HG03108 (cell line): ENCODE data around the gene NFATC3.

Experiments used
- ATAC-seq: cut with Tn5 transposase; IDR thresholded peaks from one replicate; pipeline ENCODE4 v1.9.1; 2021; ENCODE audit warnings: moderate library complexity; ENCODE audit not compliant: unreplicated experiment

Gene NFATC3

GRCh38 chr16:68179855-68180254, 94.7 kb downstream of the NFATC3 start:
- no peak for ATAC-seq

- no peak for ATAC-seq
These were observed 97.9 kb downstream of the NFATC3 start for GRCh38 chr16:68183046-68183445.

- no peak for ATAC-seq
These were observed 101.7 kb downstream of the NFATC3 start for GRCh38 chr16:68186877-68187276.

GRCh38 chr16:68187505-68187904, 102.3 kb downstream of the NFATC3 start:
- no peak for ATAC-seq

- ATAC-seq: no peak
These were observed 103.0 kb downstream of the NFATC3 start for GRCh38 chr16:68188170-68188569.

- ATAC-seq: no peak
These were observed 104.9 kb downstream of the NFATC3 start for GRCh38 chr16:68190081-68190480.

- no peak for ATAC-seq
These were observed 105.8 kb downstream of the NFATC3 start for GRCh38 chr16:68190736-68191510.

- no peak for ATAC-seq
These were observed 109.1 kb downstream of the NFATC3 start for GRCh38 chr16:68194251-68194650.

- ATAC-seq: no peak
These were observed 112.1 kb downstream of the NFATC3 start for GRCh38 chr16:68197250-68197649.

- no peak for ATAC-seq
These were observed 115.1 kb downstream of the NFATC3 start for GRCh38 chr16:68200088-68200783.

GRCh38 chr16:68202091-68202519, 116.9 kb downstream of the NFATC3 start:
- ATAC-seq: no peak

GRCh38 chr16:68206245-68206644, 121.1 kb downstream of the NFATC3 start:
- no peak for ATAC-seq

- no peak for ATAC-seq
These were observed 129.6 kb downstream of the NFATC3 start for GRCh38 chr16:68214726-68215125.

- ATAC-seq: no peak
These were observed 130.1 kb downstream of the NFATC3 start for GRCh38 chr16:68215302-68215701.

- ATAC-seq: no peak
These were observed 131.1 kb downstream of the NFATC3 start for GRCh38 chr16:68216240-68216639.

- no peak for ATAC-seq
These were observed 132.3 kb downstream of the NFATC3 start for GRCh38 chr16:68217506-68217905.

GRCh38 chr16:68219725-68220351, 134.7 kb downstream of the NFATC3 start:
- ATAC-seq: no peak

- ATAC-seq: no peak
These were observed 137.9 kb downstream of the NFATC3 start for GRCh38 chr16:68223072-68223471.

GRCh38 chr16:68226116-68226515, 140.9 kb downstream of the NFATC3 start:
- ATAC-seq: no peak

- ATAC-seq: no peak
These were observed 142.1 kb downstream of the NFATC3 start for GRCh38 chr16:68227183-68227793.

- no peak for ATAC-seq
These were observed 142.8 kb downstream of the NFATC3 start for GRCh38 chr16:68227850-68228553.
